ENCODE data around the gene NEAT1. TPM values are rescaled to one million over a fixed set of nuclear protein-coding genes. Genes with fewer than 3 reads are reported as not detected.

NEAT1 gene
- total and polyA plus RNA-seq, 2 experiments from 2014 or later: 50.7 to 74.3 TPM

- Histone ChIP-seq H2AFZ (no peak overlapping the region), H3K9me3 (ENCODE audit: low read depth) (no peaks in the 10 kb centered on the region), H3K4me1 (ENCODE audit: insufficient read depth) (peaks cover 88% of the 10 kb centered on the region), H3K27ac (peak overlapping the region; percentile 100), H3K4me3 (peak overlapping the region; percentile 53), H3F3A (ENCODE audit: insufficient read depth) (peaks cover 82% of the 10 kb centered on the region), H3K9me2 (ENCODE audit: insufficient read depth) (no peaks in the 10 kb centered on the region), H3K36me3 (ENCODE audit: low read depth) (no peaks in the 10 kb centered on the region), H4K20me1 (ENCODE audit: insufficient read depth) (no peaks in the 10 kb centered on the region), H3K27me3 (replicated peaks; ENCODE audit: insufficient read depth) (no peaks in the 10 kb centered on the region), H3K79me2 (ENCODE audit: insufficient read depth) (peaks cover 57% of the 10 kb centered on the region), H3K4me2 (ENCODE audit: unreplicated experiment) (peak overlapping the region; percentile 82), H3K9ac (peak overlapping the region; percentile 91)
- peak; percentile 92 for DNase-seq
- TF ChIP-seq EZH2phosphoT487 (IDR thresholded peaks at IDR 0.05; ENCODE audit: insufficient read depth, low read depth) (no peak), EZH2 (IDR thresholded peaks at IDR 0.05; ENCODE audit: insufficient read depth, poor library complexity, severe bottlenecking) (no peak)
- in situ Hi-C loops (cut with MboI): no loop called here
- WGBS, 2 experiments (ENCODE audit: low coverage in 1 of 2, low lambda C conversion rate in 2 of 2, missing lambda C conversion rate in 2 of 2): 13 to 17% methylated on average over 10 of the region's 10 CpGs
These were observed 66.6 kb downstream of the NEAT1 start for GRCh38 chr11:65489035-65489705.

- in situ Hi-C loops (cut with MboI): no loop called here
- 0 out of 2 replicates have a peak overlapping the region, but pooled peaks have one; percentile 19 for H3K4me3 ChIP-seq
These were observed 67.2 kb downstream of the NEAT1 start for GRCh38 chr11:65489706-65490320.

DNA sequence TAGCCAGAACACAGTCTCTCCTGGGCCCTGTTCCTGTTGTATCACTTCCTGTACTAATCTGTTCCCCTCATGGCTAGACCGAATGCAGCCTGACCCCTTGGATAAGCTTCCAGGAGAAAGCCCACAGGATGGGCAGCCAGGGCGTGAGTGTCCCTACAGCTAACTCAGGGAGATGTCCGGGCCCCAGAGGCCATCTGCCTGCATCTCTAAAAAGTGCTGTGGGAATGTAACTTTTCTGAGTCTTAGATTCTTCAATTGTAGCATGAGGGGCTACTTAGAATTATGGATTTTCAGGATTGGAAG lies 68.5 kb downstream of the NEAT1 start:
- Histone ChIP-seq H3K4me1 (ENCODE audit: insufficient read depth) (peaks cover 93% of the 10 kb centered on the region), H3K4me3 (peak overlapping the region; percentile 43), H3K79me2 (ENCODE audit: insufficient read depth) (peaks cover 58% of the 10 kb centered on the region), H3K9me3 (ENCODE audit: low read depth) (no peaks in the 10 kb centered on the region), H3K9ac (peak overlapping the region; percentile 91), H3F3A (ENCODE audit: insufficient read depth) (peaks cover 87% of the 10 kb centered on the region), H3K27ac (peak overlapping the region; percentile 100), H4K20me1 (ENCODE audit: insufficient read depth) (no peaks in the 10 kb centered on the region), H3K36me3 (ENCODE audit: low read depth) (no peaks in the 10 kb centered on the region), H3K9me2 (ENCODE audit: insufficient read depth) (no peaks in the 10 kb centered on the region), H3K4me2 (ENCODE audit: unreplicated experiment) (peak overlapping the region; percentile 82), H3K27me3 (replicated peaks; ENCODE audit: insufficient read depth) (no peaks in the 10 kb centered on the region), H2AFZ (no peak overlapping the region)
- peak; percentile 34 for DNase-seq
- 76 to 79% methylated on average over 3 of the region's 3 CpGs for WGBS, 2 experiments (ENCODE audit: low coverage in 1 of 2, low lambda C conversion rate in 2 of 2, missing lambda C conversion rate in 2 of 2)
- TF ChIP-seq EZH2phosphoT487 (IDR thresholded peaks at IDR 0.05; ENCODE audit: insufficient read depth, low read depth): no peak
- no peak for TF ChIP-seq EZH2 (IDR thresholded peaks at IDR 0.05; ENCODE audit: insufficient read depth, poor library complexity, severe bottlenecking)
- in situ Hi-C loops (cut with MboI): no loop called here

More at GRCh38 chr11:65489706-65490320, 67.2 kb downstream of the NEAT1 start:
- peaks cover 58% of the 10 kb centered on the region for H3K79me2 ChIP-seq (ENCODE audit: insufficient read depth)
- H3K4me2 ChIP-seq (ENCODE audit: unreplicated experiment): peak overlapping the region; percentile 82
- no peaks in the 10 kb centered on the region for H4K20me1 ChIP-seq (ENCODE audit: insufficient read depth)
- 27 to 30% methylated on average over 8 of the region's 8 CpGs for WGBS, 2 experiments (ENCODE audit: low coverage in 1 of 2, low lambda C conversion rate in 2 of 2, missing lambda C conversion rate in 2 of 2)
- H3K4me1 ChIP-seq (ENCODE audit: insufficient read depth): peaks cover 94% of the 10 kb centered on the region
- no peaks in the 10 kb centered on the region for H3K9me3 ChIP-seq (ENCODE audit: low read depth)
- H3K27me3 ChIP-seq (replicated peaks; ENCODE audit: insufficient read depth): no peaks in the 10 kb centered on the region
- H3K27ac ChIP-seq: peak overlapping the region; percentile 100
- peaks cover 88% of the 10 kb centered on the region for H3F3A ChIP-seq (ENCODE audit: insufficient read depth)
- H2AFZ ChIP-seq: no peak overlapping the region
- DNase-seq: peak; percentile 70
- no peaks in the 10 kb centered on the region for H3K9me2 ChIP-seq (ENCODE audit: insufficient read depth)
- H3K36me3 ChIP-seq (ENCODE audit: low read depth): no peaks in the 10 kb centered on the region
- TF ChIP-seq EZH2 (IDR thresholded peaks at IDR 0.05; ENCODE audit: insufficient read depth, poor library complexity, severe bottlenecking) (no peak), EZH2phosphoT487 (IDR thresholded peaks at IDR 0.05; ENCODE audit: insufficient read depth, low read depth) (no peak)
- peak overlapping the region; percentile 91 for H3K9ac ChIP-seq

- Histone ChIP-seq H4K20me1 (ENCODE audit: insufficient read depth) (no peaks in the 10 kb centered on the region), H3F3A (ENCODE audit: insufficient read depth) (peaks cover 87% of the 10 kb centered on the region), H3K36me3 (ENCODE audit: low read depth) (no peaks in the 10 kb centered on the region), H3K9me2 (ENCODE audit: insufficient read depth) (no peaks in the 10 kb centered on the region), H3K9me3 (ENCODE audit: low read depth) (no peaks in the 10 kb centered on the region), H3K4me2 (ENCODE audit: unreplicated experiment) (peak overlapping the region; percentile 82), H3K4me3 (peak overlapping the region; percentile 43), H3K79me2 (ENCODE audit: insufficient read depth) (peaks cover 58% of the 10 kb centered on the region), H3K4me1 (ENCODE audit: insufficient read depth) (peaks cover 93% of the 10 kb centered on the region), H3K9ac (peak overlapping the region; percentile 91), H2AFZ (no peak overlapping the region), H3K27ac (peak overlapping the region; percentile 100), H3K27me3 (replicated peaks; ENCODE audit: insufficient read depth) (no peaks in the 10 kb centered on the region)
- 3% methylated on average over 17 of the region's 17 CpGs for WGBS, 2 experiments (ENCODE audit: low coverage in 1 of 2, low lambda C conversion rate in 2 of 2, missing lambda C conversion rate in 2 of 2)
- DNase-seq: peak; percentile 96
- in situ Hi-C loops (cut with MboI): no loop called here
- no peak for TF ChIP-seq EZH2 (IDR thresholded peaks at IDR 0.05; ENCODE audit: insufficient read depth, poor library complexity, severe bottlenecking)
- TF ChIP-seq EZH2phosphoT487 (IDR thresholded peaks at IDR 0.05; ENCODE audit: insufficient read depth, low read depth): no peak
These were observed 69.2 kb downstream of the NEAT1 start for GRCh38 chr11:65491614-65492386.
